Measurements from ENCODE around the gene BCOR.

Gene BCOR

DNA sequence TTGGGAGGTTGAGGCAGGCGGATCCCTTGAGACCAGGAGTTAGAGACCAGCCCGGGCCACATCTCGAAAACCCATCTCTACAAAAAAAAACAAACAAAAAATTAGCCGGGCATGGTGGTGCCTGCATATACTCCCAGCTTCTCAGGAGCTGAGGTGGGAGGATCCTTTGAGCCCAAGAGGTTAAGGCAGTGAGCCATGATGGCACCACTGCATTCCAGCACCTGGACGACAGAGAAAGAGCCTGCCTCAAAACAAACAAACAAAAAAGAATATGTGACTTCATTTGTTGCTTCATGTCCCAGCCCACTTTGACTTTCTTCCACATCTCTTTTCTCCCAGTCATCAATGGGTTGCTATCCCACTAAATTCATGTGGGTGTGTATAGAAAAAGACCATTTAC, 79.7 kb downstream of the BCOR start:
- no peak for DNase-seq (ENCODE audit: low read depth)

- no peak for DNase-seq (ENCODE audit: low read depth)
Observed at GRCh38 chrX:40016749-40017148, 81.0 kb downstream of the BCOR start.

DNA sequence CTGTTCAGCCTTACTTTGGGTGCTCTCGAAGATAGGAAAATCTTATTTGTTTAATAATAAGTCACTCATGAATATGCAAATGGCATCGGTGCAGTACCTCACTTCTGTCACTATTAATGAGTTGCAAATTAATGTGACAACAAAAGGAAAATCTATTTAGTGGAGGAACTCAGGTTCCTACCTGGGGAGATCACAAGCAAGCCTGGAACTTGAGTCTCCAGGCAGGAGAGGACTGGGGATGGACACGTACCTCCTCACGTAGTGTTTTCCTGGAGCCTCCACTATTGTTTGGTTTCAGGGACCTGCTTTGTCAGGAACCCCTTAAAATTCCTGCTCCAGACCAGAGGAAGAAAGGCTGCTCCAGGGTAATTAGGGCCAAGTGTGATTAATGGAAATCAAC, 82.1 kb downstream of the BCOR start:
- DNase-seq (ENCODE audit: low read depth): no peak

DNA sequence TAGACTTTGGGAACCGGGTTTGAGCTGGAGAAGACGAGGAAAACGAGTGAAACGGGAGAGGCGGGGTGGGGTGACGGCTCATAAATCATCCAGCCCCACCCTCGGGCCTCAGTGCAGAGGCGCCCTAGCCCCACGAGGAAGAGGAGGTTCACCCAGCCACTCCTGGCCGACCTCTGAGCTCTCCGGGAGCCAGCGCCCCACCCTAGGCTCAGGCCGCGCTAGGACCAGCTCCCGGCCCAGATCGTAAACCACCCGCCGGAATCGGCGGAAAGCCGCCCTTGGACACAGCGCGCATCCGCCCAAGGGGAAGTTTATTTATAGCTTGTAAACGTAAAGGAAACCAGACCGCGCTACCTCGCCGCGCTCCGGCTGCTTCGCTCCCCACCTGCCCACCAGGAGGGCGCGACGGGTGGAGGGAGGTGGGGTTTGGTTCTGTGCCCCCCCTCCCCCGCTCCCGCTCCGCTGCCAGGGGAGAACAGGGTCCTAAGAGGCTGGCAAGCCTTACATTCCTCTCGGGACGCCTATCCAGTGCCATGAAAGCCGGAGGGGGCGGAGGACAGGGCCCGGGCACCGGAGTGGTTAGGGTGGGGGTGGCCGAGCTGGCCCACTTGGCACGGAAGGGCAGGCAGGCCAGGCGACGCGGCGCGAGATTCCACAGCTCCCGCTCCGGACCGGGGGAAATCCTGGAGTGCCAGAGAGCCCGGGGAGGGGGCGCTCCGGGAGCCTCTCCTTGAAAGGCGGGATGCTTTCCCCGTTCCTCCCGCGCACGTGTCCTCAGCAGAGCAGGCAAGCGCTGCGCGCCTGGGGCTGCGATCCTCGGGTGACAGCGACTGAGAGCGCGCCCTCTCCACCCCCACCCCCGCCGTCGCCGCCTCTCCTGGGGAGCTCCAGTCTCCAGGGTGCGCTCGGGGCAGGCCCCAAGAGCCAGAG, 84.2 kb downstream of the BCOR start:
- no peak for DNase-seq (ENCODE audit: low read depth)

- no peak for DNase-seq (ENCODE audit: low read depth)
Observed at GRCh38 chrX:40012868-40013265, 84.9 kb downstream of the BCOR start.

GRCh38 chrX:40012039-40012867, 85.5 kb downstream of the BCOR start:
- DNase-seq (ENCODE audit: low read depth): no peak

DNA sequence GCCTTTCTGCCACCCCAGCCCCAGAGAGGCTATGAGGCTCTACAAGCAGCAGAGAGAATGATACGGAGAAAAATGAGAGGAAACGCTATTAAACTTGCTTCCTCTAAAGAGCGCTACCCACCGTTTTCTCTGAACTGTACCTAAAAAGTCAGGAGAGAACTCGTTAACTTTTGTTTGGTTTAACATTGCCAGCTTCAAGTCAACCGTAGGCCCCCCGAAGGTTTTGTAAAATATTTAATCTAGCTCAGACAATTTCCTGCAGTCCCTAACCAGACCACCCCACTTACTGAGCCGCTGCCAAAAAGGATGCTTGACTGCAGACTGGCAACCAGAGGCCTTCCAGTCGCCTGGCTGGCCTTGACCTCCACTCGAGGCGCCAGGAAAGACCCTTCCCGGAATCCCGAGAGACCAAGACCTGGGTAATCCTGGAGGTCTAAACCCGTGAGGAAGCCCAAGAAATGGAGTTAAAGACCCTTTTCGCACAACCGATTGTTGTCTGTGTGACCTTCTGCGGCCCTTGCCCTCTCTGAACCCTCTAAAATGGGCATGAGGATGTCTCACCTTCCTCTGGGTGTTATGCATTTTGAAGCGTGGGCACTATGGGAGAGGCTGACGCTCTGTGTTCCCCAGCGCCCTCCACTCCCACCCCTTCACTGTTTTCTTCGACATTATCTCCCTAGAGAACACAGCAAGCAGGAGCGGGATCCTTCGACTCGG, 86.3 kb downstream of the BCOR start:
- DNase-seq (ENCODE audit: low read depth): no peak

DNA sequence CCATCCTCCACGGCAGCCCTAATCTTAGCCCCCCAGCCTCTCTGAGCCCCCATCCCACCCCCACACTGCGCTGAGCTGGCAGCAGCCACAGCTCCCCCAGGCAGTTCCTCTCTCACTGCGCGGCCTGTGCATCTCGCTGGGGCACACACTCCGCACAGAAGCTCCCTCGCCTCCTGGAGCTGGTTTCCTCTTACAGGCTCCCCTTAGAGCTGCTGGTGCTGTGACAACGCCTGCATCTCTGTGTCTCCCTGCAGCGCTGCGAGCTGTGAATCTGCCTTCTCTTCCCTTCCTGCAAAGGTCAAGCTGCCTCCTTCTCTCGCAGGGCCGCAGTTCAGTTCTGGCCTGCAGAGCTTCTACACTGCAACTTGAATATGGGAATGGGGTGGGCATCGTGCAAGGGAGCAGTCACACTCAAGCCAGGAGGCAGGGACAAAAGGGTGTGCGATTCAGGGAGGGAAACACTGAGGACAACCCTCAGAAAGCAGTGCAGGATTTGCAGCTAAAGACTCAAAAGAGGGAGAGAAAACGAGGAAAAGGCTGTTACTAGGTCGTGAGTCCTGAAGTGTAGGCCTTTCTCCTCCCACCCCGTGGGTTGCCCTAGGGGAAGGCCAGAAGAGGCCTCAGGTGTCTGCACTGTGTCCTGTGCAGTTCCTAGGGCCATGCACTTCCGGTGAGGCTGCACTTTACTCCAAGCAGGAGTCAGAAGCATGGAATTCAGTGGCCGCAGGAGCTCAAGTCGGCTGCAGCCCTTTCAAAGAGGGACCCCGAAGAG, 87.0 kb downstream of the BCOR start:
- DNase-seq (ENCODE audit: low read depth): no peak

DNA sequence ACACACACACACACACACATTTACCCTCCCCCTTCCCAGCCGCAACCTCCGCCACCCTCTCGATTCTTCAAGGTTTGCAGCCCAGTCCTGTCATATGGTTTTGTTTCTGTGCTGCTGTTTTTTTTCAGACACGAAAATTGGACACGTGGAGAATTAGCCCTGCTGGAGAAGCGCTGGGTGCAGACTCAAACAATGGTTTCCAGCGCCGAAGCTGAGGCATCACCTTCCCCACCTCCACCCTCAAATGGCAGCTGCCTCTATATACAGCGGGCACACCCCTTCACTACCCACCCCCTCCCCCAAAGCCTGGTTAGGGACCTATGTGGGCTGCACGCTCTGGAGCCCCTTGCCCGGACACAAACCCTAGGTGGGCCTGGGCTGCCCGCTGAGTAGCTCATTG, 87.9 kb downstream of the BCOR start:
- DNase-seq (ENCODE audit: low read depth): no peak

DNA sequence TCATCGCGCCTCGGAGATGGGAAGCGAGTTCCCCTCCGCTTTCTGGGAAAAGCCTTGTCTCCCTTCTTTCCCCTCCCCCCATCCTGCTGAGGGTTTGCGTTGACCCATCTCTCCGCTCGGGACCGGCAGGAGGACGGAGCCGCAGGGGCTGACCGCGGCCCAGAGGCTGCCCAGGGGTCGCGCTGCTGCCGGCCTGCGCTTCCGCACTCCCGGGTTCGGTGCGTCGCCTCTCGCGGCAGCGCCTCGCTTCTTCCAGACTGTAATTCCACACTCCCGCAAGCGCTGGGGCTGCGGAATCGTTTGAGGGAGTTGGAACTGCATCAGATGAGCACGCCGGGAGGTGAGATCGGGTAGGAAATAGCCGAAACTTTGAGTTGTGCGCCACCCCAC, 88.3 kb downstream of the BCOR start:
- no peak for DNase-seq (ENCODE audit: low read depth)

DNA sequence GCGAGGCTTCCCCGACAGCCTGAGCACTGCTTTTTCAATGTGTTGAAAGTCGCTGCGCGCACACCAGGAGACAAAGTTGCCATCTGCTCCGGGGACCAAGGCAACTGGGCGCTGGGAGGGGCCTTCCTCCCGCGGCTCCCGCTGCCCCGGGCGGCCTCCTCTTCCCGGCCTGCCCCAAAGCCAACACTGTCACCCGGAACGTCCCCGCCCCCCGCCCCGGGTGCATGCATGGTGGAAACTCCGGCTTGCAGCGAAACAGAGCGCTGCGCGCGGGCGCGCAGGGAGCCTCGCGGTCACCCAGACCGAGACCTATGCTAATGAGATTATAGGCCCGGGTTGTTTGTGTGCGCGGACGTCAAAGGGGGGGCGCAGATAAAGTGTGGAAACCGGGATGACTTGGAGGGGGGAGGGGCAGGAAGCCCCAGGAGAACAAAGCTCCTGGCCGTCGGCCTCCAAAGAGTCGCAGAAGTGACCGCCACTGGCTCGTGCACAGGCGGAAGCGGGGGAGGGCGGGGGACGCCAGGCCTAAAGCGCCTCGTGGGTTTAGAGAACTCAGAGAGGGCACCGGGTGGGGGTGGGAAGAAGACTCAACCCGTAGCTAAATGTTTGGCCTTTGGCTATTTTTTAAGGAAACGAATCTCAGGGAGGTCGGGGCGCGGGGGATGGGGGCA, 88.8 kb downstream of the BCOR start:
- no peak for DNase-seq (ENCODE audit: low read depth)

DNA sequence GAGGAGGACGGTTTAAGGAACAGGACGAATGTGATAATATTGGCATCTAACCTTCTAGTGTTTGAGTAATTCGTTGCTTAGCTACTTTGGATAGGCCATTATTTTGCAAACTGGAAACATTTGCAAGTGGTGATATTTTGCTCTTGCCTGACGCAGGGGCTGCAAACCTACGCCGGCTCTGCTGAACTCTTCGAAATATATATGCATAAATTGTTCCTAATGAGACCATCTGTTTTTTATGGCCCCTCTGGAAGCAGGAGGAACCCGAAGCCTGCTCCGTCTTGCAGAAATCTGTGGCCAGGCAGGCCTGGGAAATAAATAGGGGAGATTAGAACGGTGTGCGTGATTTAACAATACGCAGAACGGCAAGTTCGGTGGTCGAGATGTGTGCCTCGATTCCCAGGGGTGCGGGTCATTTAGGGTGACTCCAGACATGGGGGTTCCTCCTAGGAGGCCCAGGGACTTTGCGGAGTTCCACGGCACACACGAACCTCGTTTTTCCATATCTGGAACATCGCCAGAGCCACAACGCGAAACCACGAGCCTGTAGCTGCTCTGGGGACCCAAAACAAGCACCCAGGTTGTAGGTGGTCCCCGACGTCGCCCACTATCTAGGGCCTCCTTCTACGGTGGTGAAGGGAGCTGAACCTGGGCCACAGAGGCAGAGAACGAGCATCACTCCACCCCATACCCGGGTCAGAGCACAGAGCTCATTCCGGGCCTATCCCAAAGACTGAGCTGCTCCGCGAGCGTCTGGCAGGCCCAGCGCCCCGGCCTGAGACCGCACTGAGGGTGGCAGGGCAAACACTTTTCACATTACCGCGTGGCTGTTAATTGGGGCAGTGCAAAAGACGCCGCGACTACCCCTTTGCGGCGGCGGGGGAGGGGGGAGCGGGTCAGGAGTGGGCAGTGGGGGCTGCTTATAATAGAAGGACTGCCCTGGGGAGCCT, 89.7 kb downstream of the BCOR start:
- no peak for DNase-seq (ENCODE audit: low read depth)

- no peak for DNase-seq (ENCODE audit: low read depth)
Observed at GRCh38 chrX:40007131-40007755, 90.5 kb downstream of the BCOR start.

- DNase-seq (ENCODE audit: low read depth): no peak
Observed at GRCh38 chrX:40006106-40007017, 91.4 kb downstream of the BCOR start.

- DNase-seq (ENCODE audit: low read depth): no peak
Observed at GRCh38 chrX:40005292-40006011, 92.3 kb downstream of the BCOR start.

- no peak for DNase-seq (ENCODE audit: low read depth)
Observed at GRCh38 chrX:40004921-40005291, 92.9 kb downstream of the BCOR start.

DNA sequence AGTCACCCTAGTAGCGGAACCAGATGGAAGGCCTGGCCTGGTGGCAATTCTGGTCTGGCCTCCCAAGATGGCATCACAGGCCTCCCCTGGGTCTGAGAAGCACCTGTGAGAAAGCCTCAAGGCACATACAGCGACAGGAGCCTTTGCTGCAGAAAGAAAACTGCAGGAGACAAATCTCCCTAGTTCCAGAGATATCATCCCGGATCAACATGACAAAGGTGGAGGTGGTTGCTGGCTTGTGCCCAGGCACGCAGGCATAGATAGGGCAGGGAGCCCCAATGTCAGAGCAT, 93.6 kb downstream of the BCOR start:
- no peak for DNase-seq (ENCODE audit: low read depth)
